HCT116 (cell line): ENCODE measurements around the gene HOXD10. TPM values are rescaled to one million over a fixed set of nuclear protein-coding genes. Genes with fewer than 3 reads are reported as not detected.

Source experiments
- ATAC-seq: fragments of 200-7000 bp; cut with Tn5 transposase; 2 replicates; pipeline ENCODE4 v1.9.1; 2020; ENCODE audit warnings: mild to moderate bottlenecking, moderate library complexity
- BruUV-seq: library from RNA; stranded (reverse); fragments of 400-500 nt; replicated peaks from 2 replicates; lab custom pipeline; 2021; lab: Mats Ljungman, UMichigan
- CTCF ChIA-PET: fragments of 300-600 bp; sonication (Branson Sonifier 250); formaldehyde crosslinking; loops from one replicate; lab custom pipeline; 2021; ENCODE audit warnings: antibody characterized with exemption; lab: Charles Lee
- POLR2A ChIA-PET: fragments of 300-600, 350-600 bp; sonication (Branson Sonifier 250); formaldehyde crosslinking; loops from one replicate; lab custom pipeline; 2021; ENCODE audit warnings: antibody characterized with exemption; lab: Charles Lee
- RAD21 ChIA-PET, 2 experiments: fragments of 300-600 bp; sonication (Branson Sonifier 250); formaldehyde crosslinking; loops; one replicate each; lab custom pipeline; 2023; ENCODE audit warnings: low total read pairs in 2 of 2; ENCODE audit not compliant: uncharacterized antibody in 2 of 2, unreplicated experiment in 2 of 2, low non-redundant PET in 1 of 2; lab: Charles Lee
- DNase-seq: peaks from one replicate; pipeline ENCODE4 v3.0.0-alpha.2; 2010; ENCODE audit warnings: low read depth, low spot score
- H2AFZ ChIP-seq: fragments of 200-600 bp; shearing (Covaris generic), sonication (generic); 2 replicates; pipeline ENCODE4 v1.6.1; 2017; ENCODE audit warnings: low read depth, mixed run types, mixed read lengths, antibody characterized with exemption, low read length; ENCODE audit not compliant: poor library complexity, severe bottlenecking
- H3K27ac ChIP-seq: 2 replicates; pipeline ENCODE4 v1.5.1; 2012; ENCODE audit warnings: low read depth, low read length
- H3K27me3 ChIP-seq: fragments of 200-600 bp; sonication (generic); 2 replicates; pipeline ENCODE4 v1.6.1; 2016; ENCODE audit warnings: mixed run types, low read length, mixed read lengths; ENCODE audit not compliant: insufficient read depth
- H3K36me3 ChIP-seq, 2 experiments: fragments of 200-500 bp in 1 of 2; fragments of 200-600 bp in 1 of 2; sonication (Bioruptor generic) in 1 of 2; sonication (generic) in 1 of 2; 2 replicates each; pipeline versions ENCODE4 v1.5.1 to v1.6.1; 2014 to 2016; ENCODE audit warnings: low read length in 2 of 2, inconsistent platforms in 1 of 2, mixed read lengths in 1 of 2, mixed run types in 1 of 2; ENCODE audit not compliant: insufficient read depth in 2 of 2, control insufficient read depth in 1 of 2
- H3K4me1 ChIP-seq, 2 experiments: fragments of 200-600 bp in 1 of 2; sonication (generic) in 1 of 2; 2 replicates each; pipeline versions ENCODE4 v1.5.1 to v1.6.1; 2012 to 2017; ENCODE audit warnings: low read length in 2 of 2, inconsistent platforms in 1 of 2, mild to moderate bottlenecking in 1 of 2, mixed read lengths in 1 of 2, mixed run types in 1 of 2, moderate library complexity in 1 of 2; ENCODE audit not compliant: insufficient read depth in 2 of 2, control insufficient read depth in 1 of 2
- H3K4me2 ChIP-seq: fragments of 200-600 bp; sonication (generic); 2 replicates; pipeline ENCODE4 v1.6.1; 2017; ENCODE audit warnings: mixed run types, low read length, mixed read lengths
- H3K4me3 ChIP-seq, 2 experiments: fragments of 200-600 bp in 1 of 2; sonication (generic) in 1 of 2; replicated peaks in 1 of 2; 2 replicates each; pipeline ENCODE4 v1.5.1; 2011 to 2016; ENCODE audit warnings: low read length in 2 of 2, control low read depth in 1 of 2, low read depth in 1 of 2, mild to moderate bottlenecking in 1 of 2, mixed read lengths in 1 of 2, mixed run types in 1 of 2
- H3K79me2 ChIP-seq: fragments of 200-600 bp; sonication (generic); 2 replicates; pipeline ENCODE4 v1.6.1; 2017; ENCODE audit warnings: mild to moderate bottlenecking, mixed run types, low read length, moderate library complexity, mixed read lengths; ENCODE audit not compliant: insufficient read depth
- H3K9ac ChIP-seq: fragments of 200-600 bp; sonication (generic); 2 replicates; pipeline ENCODE4 v1.6.1; 2016; ENCODE audit warnings: low read length, mixed read lengths
- H3K9me2 ChIP-seq: fragments of 200-600 bp; sonication (generic), shearing (Covaris generic); 2 replicates; pipeline ENCODE4 v1.6.1; 2017; ENCODE audit warnings: mixed run types, mild to moderate bottlenecking, moderate library complexity; ENCODE audit not compliant: insufficient read depth
- H3K9me3 ChIP-seq, 2 experiments: fragments of 200-500 bp in 1 of 2; fragments of 200-600 bp in 1 of 2; sonication (Bioruptor generic) in 1 of 2; sonication (generic) in 1 of 2; 2 replicates each; pipeline ENCODE4 v1.6.1; 2014 to 2017; ENCODE audit warnings: low read length in 2 of 2, mixed read lengths in 2 of 2, inconsistent platforms in 1 of 2, low read depth in 1 of 2, mild to moderate bottlenecking in 1 of 2, mixed run types in 1 of 2, moderate library complexity in 1 of 2; ENCODE audit not compliant: control insufficient read depth in 1 of 2, insufficient read depth in 1 of 2
- H4K20me1 ChIP-seq: fragments of 200-600 bp; sonication (generic), shearing (Covaris generic); 2 replicates; pipeline ENCODE4 v1.6.1; 2017; ENCODE audit warnings: mixed run types, mild to moderate bottlenecking, moderate library complexity; ENCODE audit not compliant: insufficient read depth
- CBX3 ChIP-seq: IDR thresholded peaks from 2 replicates; pipeline ENCODE4 v1.6.1; 2012; ENCODE audit warnings: low read depth
- EGR1 ChIP-seq: IDR thresholded peaks from 2 replicates; pipeline ENCODE4 v1.6.1; 2012; ENCODE audit warnings: low read depth
- ELF1 ChIP-seq: IDR thresholded peaks from 2 replicates; pipeline ENCODE4 v1.6.1; 2012; ENCODE audit warnings: low read depth, borderline replicate concordance
- EZH2phosphoT487 ChIP-seq: fragments of 200-600 bp; IDR thresholded peaks from 2 replicates; pipeline ENCODE4 v1.6.1; 2018; ENCODE audit warnings: antibody characterized with exemption, borderline replicate concordance
- FOSL1 ChIP-seq: IDR thresholded peaks from 2 replicates; pipeline ENCODE4 v1.6.1; 2012; ENCODE audit warnings: low read depth
- POLR2A ChIP-seq: IDR thresholded peaks from 2 replicates; pipeline ENCODE4 v1.7.0; 2011; ENCODE audit warnings: borderline replicate concordance; ENCODE audit not compliant: insufficient read depth, insufficient read length; ENCODE audit errors: extremely low read depth
- SIN3A ChIP-seq: IDR thresholded peaks from 2 replicates; pipeline ENCODE4 v1.6.1; 2012; ENCODE audit warnings: low read depth
- TCF7L2 ChIP-seq: IDR thresholded peaks from 2 replicates; pipeline ENCODE4 v1.7.0; 2011; ENCODE audit warnings: borderline replicate concordance, inconsistent platforms; ENCODE audit not compliant: insufficient read depth, insufficient read length; ENCODE audit errors: extremely low read depth
- YY1 ChIP-seq: IDR thresholded peaks from 2 replicates; pipeline ENCODE4 v1.6.1; 2011; ENCODE audit warnings: low read length, low read depth, moderate library complexity, mild to moderate bottlenecking; ENCODE audit not compliant: insufficient replicate concordance; ENCODE audit errors: extremely low read depth
- ZFX ChIP-seq: fragments of 450-650 bp; IDR thresholded peaks from 2 replicates; pipeline ENCODE4 v1.6.1; 2017
- intact Hi-C: fragments of 100-400 bp; cut with micrococcal nuclease; formaldehyde crosslinking; loops from 2 replicates; pipeline ENCODE4 v1.10.0; 2022
- total RNA-seq: library from RNA; stranded (reverse); gene quantifications from one replicate; pipeline ENCODE4 v1.2.1, GENCODE V29; 2021; ENCODE audit not compliant: unreplicated experiment
- TF ChIP-seq, protein P1 (sequence below): IDR thresholded peaks from 2 replicates; pipeline ENCODE4 v1.6.1; 2012; ENCODE audit warnings: low read depth
- TF ChIP-seq, protein P2 (sequence below), 3 experiments: fragments of 200-600 bp in 1 of 3; sonication (generic) in 1 of 3; IDR thresholded peaks in 2 of 3; conservative IDR thresholded peaks in 1 of 3; 2 replicates each; pipeline ENCODE4 v1.5.1; 2012 to 2017; ENCODE audit warnings: low read depth in 2 of 3, low read length in 2 of 3, antibody characterized with exemption in 1 of 3, borderline replicate concordance in 1 of 3, control low read depth in 1 of 3, mild to moderate bottlenecking in 1 of 3, mixed read lengths in 1 of 3, mixed run types in 1 of 3, moderate library complexity in 1 of 3; ENCODE audit not compliant: insufficient read depth in 1 of 3
- TF ChIP-seq, protein P3 (sequence below): IDR thresholded peaks from 2 replicates; pipeline ENCODE4 v1.6.1; 2012
- TF ChIP-seq, protein P4 (sequence below): IDR thresholded peaks from 2 replicates; pipeline ENCODE4 v1.6.1; 2012

HOXD10 gene
- total RNA-seq, 1 experiment from 2014 or later, result not detected

DNA sequence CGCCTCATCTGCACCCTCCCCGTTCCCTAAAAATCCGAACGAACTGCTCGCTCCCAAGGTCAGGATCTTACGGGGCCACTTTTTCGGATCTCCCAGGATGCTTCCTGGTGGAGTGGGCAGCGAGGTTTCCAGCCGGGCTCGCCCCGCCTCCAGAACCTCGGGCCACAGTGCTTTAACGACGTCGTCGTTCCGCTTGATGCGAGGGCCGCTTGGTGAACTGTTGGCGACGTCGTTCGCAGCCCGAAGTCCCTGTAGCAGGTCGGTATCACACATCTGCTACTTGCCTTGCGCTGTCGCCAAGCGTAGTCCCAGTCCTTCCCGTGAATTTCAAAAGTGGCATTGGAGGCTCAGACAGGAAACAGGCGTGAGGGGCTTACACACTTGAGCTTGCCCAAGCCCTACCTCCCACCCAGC is 48.2 kb upstream of the HOXD10 start:
- no TSS peak for BruUV-seq
- H3K9me3 ChIP-seq, result no peaks in the 10 kb centered on the region
- no peak overlapping the region for H3K9ac ChIP-seq
- H3K79me2 ChIP-seq, result no peaks in the 10 kb centered on the region
- ChIA-PET POLR2A (no interaction called here), RAD21 (no interaction called here), CTCF (no interaction called here)
- no peak for DNase-seq
- no peaks in the 10 kb centered on the region for H4K20me1 ChIP-seq
- intact Hi-C loops, result no loop called here
- TF ChIP-seq SIN3A, result no peak
- TF ChIP-seq POLR2A, result no peak
- TF ChIP-seq, protein P1, sequence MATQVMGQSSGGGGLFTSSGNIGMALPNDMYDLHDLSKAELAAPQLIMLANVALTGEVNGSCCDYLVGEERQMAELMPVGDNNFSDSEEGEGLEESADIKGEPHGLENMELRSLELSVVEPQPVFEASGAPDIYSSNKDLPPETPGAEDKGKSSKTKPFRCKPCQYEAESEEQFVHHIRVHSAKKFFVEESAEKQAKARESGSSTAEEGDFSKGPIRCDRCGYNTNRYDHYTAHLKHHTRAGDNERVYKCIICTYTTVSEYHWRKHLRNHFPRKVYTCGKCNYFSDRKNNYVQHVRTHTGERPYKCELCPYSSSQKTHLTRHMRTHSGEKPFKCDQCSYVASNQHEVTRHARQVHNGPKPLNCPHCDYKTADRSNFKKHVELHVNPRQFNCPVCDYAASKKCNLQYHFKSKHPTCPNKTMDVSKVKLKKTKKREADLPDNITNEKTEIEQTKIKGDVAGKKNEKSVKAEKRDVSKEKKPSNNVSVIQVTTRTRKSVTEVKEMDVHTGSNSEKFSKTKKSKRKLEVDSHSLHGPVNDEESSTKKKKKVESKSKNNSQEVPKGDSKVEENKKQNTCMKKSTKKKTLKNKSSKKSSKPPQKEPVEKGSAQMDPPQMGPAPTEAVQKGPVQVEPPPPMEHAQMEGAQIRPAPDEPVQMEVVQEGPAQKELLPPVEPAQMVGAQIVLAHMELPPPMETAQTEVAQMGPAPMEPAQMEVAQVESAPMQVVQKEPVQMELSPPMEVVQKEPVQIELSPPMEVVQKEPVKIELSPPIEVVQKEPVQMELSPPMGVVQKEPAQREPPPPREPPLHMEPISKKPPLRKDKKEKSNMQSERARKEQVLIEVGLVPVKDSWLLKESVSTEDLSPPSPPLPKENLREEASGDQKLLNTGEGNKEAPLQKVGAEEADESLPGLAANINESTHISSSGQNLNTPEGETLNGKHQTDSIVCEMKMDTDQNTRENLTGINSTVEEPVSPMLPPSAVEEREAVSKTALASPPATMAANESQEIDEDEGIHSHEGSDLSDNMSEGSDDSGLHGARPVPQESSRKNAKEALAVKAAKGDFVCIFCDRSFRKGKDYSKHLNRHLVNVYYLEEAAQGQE, result no peak
- TF ChIP-seq, protein P2, sequence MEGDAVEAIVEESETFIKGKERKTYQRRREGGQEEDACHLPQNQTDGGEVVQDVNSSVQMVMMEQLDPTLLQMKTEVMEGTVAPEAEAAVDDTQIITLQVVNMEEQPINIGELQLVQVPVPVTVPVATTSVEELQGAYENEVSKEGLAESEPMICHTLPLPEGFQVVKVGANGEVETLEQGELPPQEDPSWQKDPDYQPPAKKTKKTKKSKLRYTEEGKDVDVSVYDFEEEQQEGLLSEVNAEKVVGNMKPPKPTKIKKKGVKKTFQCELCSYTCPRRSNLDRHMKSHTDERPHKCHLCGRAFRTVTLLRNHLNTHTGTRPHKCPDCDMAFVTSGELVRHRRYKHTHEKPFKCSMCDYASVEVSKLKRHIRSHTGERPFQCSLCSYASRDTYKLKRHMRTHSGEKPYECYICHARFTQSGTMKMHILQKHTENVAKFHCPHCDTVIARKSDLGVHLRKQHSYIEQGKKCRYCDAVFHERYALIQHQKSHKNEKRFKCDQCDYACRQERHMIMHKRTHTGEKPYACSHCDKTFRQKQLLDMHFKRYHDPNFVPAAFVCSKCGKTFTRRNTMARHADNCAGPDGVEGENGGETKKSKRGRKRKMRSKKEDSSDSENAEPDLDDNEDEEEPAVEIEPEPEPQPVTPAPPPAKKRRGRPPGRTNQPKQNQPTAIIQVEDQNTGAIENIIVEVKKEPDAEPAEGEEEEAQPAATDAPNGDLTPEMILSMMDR (IDR thresholded peaks at IDR 0.05 in 2 of 3, conservative IDR thresholded peaks at IDR 0.05 in 1 of 3; ENCODE audit: borderline replicate concordance in 1 of 3, insufficient read depth in 1 of 3, low read depth in 2 of 3, low read length in 2 of 3), result no peak
- no peak for TF ChIP-seq YY1
- TF ChIP-seq ZFX, result no peak
- TF ChIP-seq, protein P3, sequence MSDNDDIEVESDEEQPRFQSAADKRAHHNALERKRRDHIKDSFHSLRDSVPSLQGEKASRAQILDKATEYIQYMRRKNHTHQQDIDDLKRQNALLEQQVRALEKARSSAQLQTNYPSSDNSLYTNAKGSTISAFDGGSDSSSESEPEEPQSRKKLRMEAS, result no peak
- no peak for TF ChIP-seq EZH2phosphoT487
- no peak for TF ChIP-seq TCF7L2
- TF ChIP-seq FOSL1, result no peak
- TF ChIP-seq EGR1, result no peak
- TF ChIP-seq ELF1, result no peak
- TF ChIP-seq CBX3, result no peak
- TF ChIP-seq, protein P4, sequence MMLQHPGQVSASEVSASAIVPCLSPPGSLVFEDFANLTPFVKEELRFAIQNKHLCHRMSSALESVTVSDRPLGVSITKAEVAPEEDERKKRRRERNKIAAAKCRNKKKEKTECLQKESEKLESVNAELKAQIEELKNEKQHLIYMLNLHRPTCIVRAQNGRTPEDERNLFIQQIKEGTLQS, result no peak
- H3K4me2 ChIP-seq, result no peak overlapping the region
- no peak for ATAC-seq
- H3K9me2 ChIP-seq, result no peaks in the 10 kb centered on the region
- no peak overlapping the region for H2AFZ ChIP-seq
- H3K27ac ChIP-seq, result no peak overlapping the region
- no peaks in the 10 kb centered on the region for H3K27me3 ChIP-seq
- H3K4me1 ChIP-seq, result no peaks in the 10 kb centered on the region
- no peaks in the 10 kb centered on the region for H3K36me3 ChIP-seq
- no peak overlapping the region for H3K4me3 ChIP-seq
